ENCODE measurements around the gene TBC1D14. TPM values are rescaled to one million over a fixed set of nuclear protein-coding genes. Genes with fewer than 3 reads are reported as not detected.

Gene TBC1D14
- total and polyA plus RNA-seq, 2 of the 8 experiments (the other 6 are each of a cell fraction or from before 2014, with no cell fraction given): 45.6 to 48.2 TPM

DNA sequence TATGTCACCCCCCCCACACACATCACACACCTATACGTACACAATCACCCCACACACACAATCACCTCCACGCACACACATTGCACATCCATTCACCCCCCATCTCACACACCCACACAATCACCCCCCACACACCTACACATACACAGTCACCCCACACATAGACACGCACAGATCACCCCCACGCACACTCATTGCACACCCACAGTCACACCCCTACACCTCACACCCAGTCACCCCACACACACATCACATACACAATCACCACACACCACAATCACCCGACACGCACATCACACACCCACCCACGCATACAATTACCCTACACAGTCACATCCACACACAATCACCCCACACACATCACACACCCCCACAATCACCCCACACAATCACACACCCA lies 117.7 kb downstream of the TBC1D14 start:
- H3K27me3 ChIP-seq (replicated peaks in 1 of 4; ENCODE audit: control insufficient read depth in 3 of 4, extremely low read depth in 1 of 4, insufficient read depth in 3 of 4, low read length in 3 of 4): no peaks in the 10 kb centered on the region
- WGBS, 2 experiments (ENCODE audit: extremely low coverage in 1 of 2, insufficient coverage in 1 of 2, insufficient read length in 1 of 2, insufficient replicate concordance in 2 of 2, low coverage in 1 of 2, low lambda C conversion rate in 2 of 2, missing lambda C conversion rate in 1 of 2): 84% methylated on average over 7 of the region's 7 CpGs; no CpG with 5 or more reads in 1 of the 2 experiments
- no peak overlapping the region for H4K91ac ChIP-seq (replicated peaks; ENCODE audit: insufficient read length, low read length)
- H3K79me1 ChIP-seq (ENCODE audit: low read depth, low read length): peaks cover 3% of the 10 kb centered on the region; the same call in 1 of the 2 replicates
- no peak overlapping the region for H4K5ac ChIP-seq (ENCODE audit: insufficient read length, low read depth, low read length)
- H2BK12ac ChIP-seq (ENCODE audit: low read depth, low read length): no peak overlapping the region
- no peak overlapping the region for H2BK5ac ChIP-seq (ENCODE audit: low read depth, low read length)
- H4K8ac ChIP-seq (ENCODE audit: extremely low read depth, insufficient read depth, low read length): peak overlapping the region; percentile 64
- H3K9ac ChIP-seq (replicated peaks in 1 of 4; ENCODE audit: extremely low read depth in 1 of 4, low read depth in 3 of 4, low read length in 3 of 4): no peak overlapping the region
- H3K79me2 ChIP-seq (ENCODE audit: control insufficient read depth in 1 of 2, insufficient read depth in 2 of 2, low read length in 2 of 2): no peaks in the 10 kb centered on the region
- H3K4me3 ChIP-seq (ENCODE audit: extremely low read depth in 1 of 4, insufficient read depth in 2 of 4, low read depth in 3 of 4, low read length in 4 of 4): no peak overlapping the region
- no peak overlapping the region for H2BK15ac ChIP-seq (ENCODE audit: low read length)
- H3K36me3 ChIP-seq (ENCODE audit: control insufficient read depth in 2 of 4, insufficient read depth in 4 of 4, low read length in 3 of 4): peaks cover 3 to 32% (median 22%) of the 10 kb centered on the region in 4 experiments; a peak in 7 of 8 replicates
- no peak overlapping the region for H3K4me2 ChIP-seq (ENCODE audit: insufficient read depth in 1 of 2, low read depth in 2 of 2, low read length in 2 of 2)
- peaks cover 10% of the 10 kb centered on the region; the same call in 1 of the 2 replicates for H3K23me2 ChIP-seq (ENCODE audit: low read depth, low read length)
- H2AFZ ChIP-seq (ENCODE audit: low read length): no peak overlapping the region
- ChIA-PET POLR2A (ENCODE audit: partially characterized antibody) (interaction anchor here (1.2 kb wide), 1 partner anchor 40 kb away, joined by 5 read pairs; the partner anchor contains the start of gene GRPEL1), CTCF (ENCODE audit: partially characterized antibody) (interaction anchor here (1.2 kb wide), 1 partner anchor 23 kb away, joined by 3 read pairs; no protein-coding TSS in a partner anchor)
- H4K20me1 ChIP-seq (replicated peaks in 1 of 2; ENCODE audit: control insufficient read depth in 1 of 2, insufficient read depth in 2 of 2, low read length in 2 of 2): peaks cover 8 to 28% of the 10 kb centered on the region in 2 experiments
- no peak overlapping the region for H2AK5ac ChIP-seq (ENCODE audit: low read depth, low read length)
- peak overlapping the region; percentile 87 for H3K56ac ChIP-seq (replicated peaks; ENCODE audit: insufficient read length, low read depth, low read length)
- no peak overlapping the region for H3K14ac ChIP-seq (ENCODE audit: insufficient read length)
- H3K23ac ChIP-seq (ENCODE audit: insufficient read length): no peak overlapping the region
- no peak for DNase-seq (ENCODE audit: low read depth in 1 of 2, low spot score in 2 of 2)
- H3K9me3 ChIP-seq (ENCODE audit: insufficient read depth in 2 of 2, low read depth in 1 of 2, low read length in 1 of 2): no peaks in the 10 kb centered on the region
- H3K4me1 ChIP-seq (replicated peaks in 1 of 4; ENCODE audit: control insufficient read depth in 3 of 4, insufficient read depth in 4 of 4, low read length in 3 of 4): no peaks in the 10 kb centered on the region; a peak in 1 of 7 replicates
- H2BK20ac ChIP-seq (ENCODE audit: low read length): no peak overlapping the region
- H2BK120ac ChIP-seq (replicated peaks; ENCODE audit: low read depth, low read length): no peak overlapping the region
- FAIRE-seq: no peak
- no peak overlapping the region for H3K18ac ChIP-seq (ENCODE audit: extremely low read depth, low read length)
- no peak overlapping the region for H3K27ac ChIP-seq (ENCODE audit: low read depth, low read length)
- no peak overlapping the region for H3K4ac ChIP-seq (replicated peaks; ENCODE audit: insufficient read length, low read depth, low read length)
- TF ChIP-seq SIN3A (conservative IDR thresholded peaks at IDR 0.05 in 1 of 2, IDR thresholded peaks at IDR 0.05 in 1 of 2; ENCODE audit: low read depth in 1 of 2, low read length in 2 of 2) (no peak), KDM1A (IDR thresholded peaks at IDR 0.05; ENCODE audit: borderline replicate concordance, low read length) (no peak), NANOG (IDR thresholded peaks at IDR 0.05; ENCODE audit: insufficient read depth, low read depth, low read length, poor library complexity, severe bottlenecking) (no peak), SIX5 (IDR thresholded peaks at IDR 0.05; ENCODE audit: low read depth, low read length) (no peak), SIRT6 (IDR thresholded peaks at IDR 0.05; ENCODE audit: low read length) (no peak), CHD2 (IDR thresholded peaks at IDR 0.05; ENCODE audit: low read length) (no peak), SP2 (IDR thresholded peaks at IDR 0.05; ENCODE audit: low read length) (no peak), EZH2 (IDR thresholded peaks at IDR 0.05; ENCODE audit: low read depth, low read length, severe bottlenecking) (no peak), RFX5 (IDR thresholded peaks at IDR 0.05; ENCODE audit: borderline replicate concordance, low read depth, low read length) (no peak), BACH1 (IDR thresholded peaks at IDR 0.05; ENCODE audit: low read length) (no peak)
- TF ChIP-seq, protein P1, sequence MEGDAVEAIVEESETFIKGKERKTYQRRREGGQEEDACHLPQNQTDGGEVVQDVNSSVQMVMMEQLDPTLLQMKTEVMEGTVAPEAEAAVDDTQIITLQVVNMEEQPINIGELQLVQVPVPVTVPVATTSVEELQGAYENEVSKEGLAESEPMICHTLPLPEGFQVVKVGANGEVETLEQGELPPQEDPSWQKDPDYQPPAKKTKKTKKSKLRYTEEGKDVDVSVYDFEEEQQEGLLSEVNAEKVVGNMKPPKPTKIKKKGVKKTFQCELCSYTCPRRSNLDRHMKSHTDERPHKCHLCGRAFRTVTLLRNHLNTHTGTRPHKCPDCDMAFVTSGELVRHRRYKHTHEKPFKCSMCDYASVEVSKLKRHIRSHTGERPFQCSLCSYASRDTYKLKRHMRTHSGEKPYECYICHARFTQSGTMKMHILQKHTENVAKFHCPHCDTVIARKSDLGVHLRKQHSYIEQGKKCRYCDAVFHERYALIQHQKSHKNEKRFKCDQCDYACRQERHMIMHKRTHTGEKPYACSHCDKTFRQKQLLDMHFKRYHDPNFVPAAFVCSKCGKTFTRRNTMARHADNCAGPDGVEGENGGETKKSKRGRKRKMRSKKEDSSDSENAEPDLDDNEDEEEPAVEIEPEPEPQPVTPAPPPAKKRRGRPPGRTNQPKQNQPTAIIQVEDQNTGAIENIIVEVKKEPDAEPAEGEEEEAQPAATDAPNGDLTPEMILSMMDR (IDR thresholded peaks at IDR 0.05; ENCODE audit: control extremely low read depth in 1 of 3, insufficient read depth in 1 of 3, low read depth in 1 of 3, low read length in 3 of 3): no peak
